Immature natural killer cell (primary cell): ENCODE measurements around the gene TPM2. TPM values are rescaled to one million over a fixed set of nuclear protein-coding genes. Genes with fewer than 3 reads are reported as not detected.

Experiments used
- DNase-seq, 3 donors: peaks; one replicate each; pipeline ENCODE4 v3.0.0; 2022; ENCODE audit warnings: mixed read lengths in 1 of 3
- H3K27ac Mint-ChIP-seq, 6 donors: one replicate each; pipeline ENCODE4 v1.8.0; 2020; ENCODE audit warnings: mixed read lengths in 6 of 6, mild to moderate bottlenecking in 5 of 6, inconsistent platforms in 4 of 6, moderate library complexity in 3 of 6
- H3K27me3 Mint-ChIP-seq, 3 donors: one replicate each; pipeline ENCODE4 v1.8.0; 2020 to 2021; ENCODE audit warnings: low read depth in 3 of 3, mild to moderate bottlenecking in 3 of 3, mixed read lengths in 3 of 3, moderate library complexity in 3 of 3, inconsistent platforms in 1 of 3
- H3K36me3 Mint-ChIP-seq, 3 donors: one replicate each; pipeline ENCODE4 v1.8.0; 2020; ENCODE audit warnings: mixed read lengths in 3 of 3, inconsistent platforms in 2 of 3, mild to moderate bottlenecking in 2 of 3
- H3K4me1 Mint-ChIP-seq, 2 donors: one replicate each; pipeline ENCODE4 v1.8.0; 2020; ENCODE audit warnings: inconsistent platforms in 2 of 2, mild to moderate bottlenecking in 2 of 2, mixed read lengths in 2 of 2, moderate library complexity in 1 of 2
- H3K4me3 Mint-ChIP-seq, 5 donors: one replicate each; pipeline ENCODE4 v1.8.0; 2020; ENCODE audit warnings: mild to moderate bottlenecking in 5 of 5, mixed read lengths in 5 of 5, inconsistent platforms in 3 of 5, moderate library complexity in 3 of 5
- H3K9me3 Mint-ChIP-seq, 6 donors: one replicate each; pipeline ENCODE4 v1.8.0; 2020; ENCODE audit warnings: mild to moderate bottlenecking in 6 of 6, mixed read lengths in 6 of 6, inconsistent platforms in 4 of 6, moderate library complexity in 3 of 6
- polyA plus RNA-seq, 3 donors: library from polyadenylated mRNA; unstranded; fragments of 300-500 nt; fragmentation: Illumina TruSeq; gene quantifications; one replicate each; pipeline ENCODE4 v1.2.3, GENCODE V29; 2021

The TPM2 gene
- polyA plus RNA-seq, 3 donors from 2014 or later = 0.28 TPM; not detected in 2

- Mint-ChIP-seq H3K27ac (no peak overlapping the region), H3K4me1 (peaks cover 20 to 24% of the 10 kb centered on the region in 2 donors), H3K36me3 (peaks cover 8 to 21% (median 18%) of the 10 kb centered on the region in 3 donors), H3K27me3 (peaks cover 0 to 2% (median 0%) of the 10 kb centered on the region in 3 donors), H3K4me3 (no peak overlapping the region), H3K9me3 (no peaks in the 10 kb centered on the region)
- peak; percentile 64 to 67 (median 64) for DNase-seq
Measured at GRCh38 chr9:35728041-35728971, 38.6 kb upstream of the TPM2 start.

- Mint-ChIP-seq H3K36me3 (peaks cover 8 to 25% (median 23%) of the 10 kb centered on the region in 3 donors), H3K27ac (no peak overlapping the region), H3K4me1 (peaks cover 13 to 17% of the 10 kb centered on the region in 2 donors), H3K4me3 (no peak overlapping the region), H3K9me3 (no peaks in the 10 kb centered on the region), H3K27me3 (peaks cover 0 to 2% (median 0%) of the 10 kb centered on the region in 3 donors)
- DNase-seq = no peak
Measured at GRCh38 chr9:35727676-35728040, 37.9 kb upstream of the TPM2 start.

GRCh38 chr9:35726931-35727330 lies 37.2 kb upstream of the TPM2 start:
- Mint-ChIP-seq H3K36me3 (peaks cover 13 to 33% (median 30%) of the 10 kb centered on the region in 3 donors), H3K4me3 (no peak overlapping the region), H3K4me1 (peaks cover 10 to 16% of the 10 kb centered on the region in 2 donors), H3K9me3 (no peaks in the 10 kb centered on the region), H3K27ac (peak overlapping the region in 1 of 6 donors; percentile 93), H3K27me3 (peaks cover 0 to 2% (median 0%) of the 10 kb centered on the region in 3 donors)
- DNase-seq = peak; percentile 30 to 45 (median 35)

- peak overlapping the region in 1 of 5 donors; percentile 21 for H3K4me3 Mint-ChIP-seq
- peaks cover 10 to 18% of the 10 kb centered on the region in 2 donors for H3K4me1 Mint-ChIP-seq
- H3K9me3 Mint-ChIP-seq = no peaks in the 10 kb centered on the region
- H3K36me3 Mint-ChIP-seq = peaks cover 16 to 41% (median 39%) of the 10 kb centered on the region in 3 donors
- peaks cover 0 to 2% (median 0%) of the 10 kb centered on the region in 3 donors for H3K27me3 Mint-ChIP-seq
- H3K27ac Mint-ChIP-seq = peak overlapping the region in 2 of 6 donors; percentile 29 to 36
- no peak for DNase-seq
Measured at GRCh38 chr9:35725362-35725761, 35.6 kb upstream of the TPM2 start.

GRCh38 chr9:35723908-35724307 lies 34.2 kb upstream of the TPM2 start:
- Mint-ChIP-seq H3K36me3 (peaks cover 23 to 52% (median 47%) of the 10 kb centered on the region in 3 donors), H3K9me3 (no peaks in the 10 kb centered on the region), H3K4me1 (peaks cover 10 to 18% of the 10 kb centered on the region in 2 donors), H3K4me3 (no peak overlapping the region), H3K27ac (no peak overlapping the region), H3K27me3 (peaks cover 0 to 4% (median 0%) of the 10 kb centered on the region in 3 donors)
- no peak for DNase-seq

GRCh38 chr9:35723426-35723825 lies 33.7 kb upstream of the TPM2 start:
- Mint-ChIP-seq H3K4me1 (peaks cover 10 to 18% of the 10 kb centered on the region in 2 donors), H3K4me3 (no peak overlapping the region), H3K27ac (peak overlapping the region in 2 of 6 donors; percentile 19 to 45), H3K27me3 (peaks cover 0 to 4% (median 0%) of the 10 kb centered on the region in 3 donors), H3K36me3 (peaks cover 25 to 53% (median 48%) of the 10 kb centered on the region in 3 donors), H3K9me3 (no peaks in the 10 kb centered on the region)
- DNase-seq = no peak

GRCh38 chr9:35719546-35719945 lies 29.8 kb upstream of the TPM2 start:
- Mint-ChIP-seq H3K9me3 (no peaks in the 10 kb centered on the region), H3K27ac (peak overlapping the region in 2 of 6 donors; percentile 35 to 44), H3K4me3 (no peak overlapping the region)

GRCh38 chr9:35718721-35719511 lies 29.2 kb upstream of the TPM2 start:
- no peaks in the 10 kb centered on the region for H3K9me3 Mint-ChIP-seq
- H3K4me3 Mint-ChIP-seq = no peak overlapping the region
- H3K36me3 Mint-ChIP-seq = peaks cover 41 to 74% (median 55%) of the 10 kb centered on the region in 3 donors
- no peak for DNase-seq
- peaks cover 0 to 5% (median 0%) of the 10 kb centered on the region in 3 donors for H3K27me3 Mint-ChIP-seq
- H3K27ac Mint-ChIP-seq = peak overlapping the region in 2 of 6 donors; percentile 10 to 85
- peaks cover 0 to 6% of the 10 kb centered on the region in 2 donors for H3K4me1 Mint-ChIP-seq

More at GRCh38 chr9:35719546-35719945, 29.8 kb upstream of the TPM2 start:
- DNase-seq = no peak
- peaks cover 43 to 72% (median 58%) of the 10 kb centered on the region in 3 donors for H3K36me3 Mint-ChIP-seq
- peaks cover 2 to 8% of the 10 kb centered on the region in 2 donors for H3K4me1 Mint-ChIP-seq
- peaks cover 0 to 5% (median 0%) of the 10 kb centered on the region in 3 donors for H3K27me3 Mint-ChIP-seq

- Mint-ChIP-seq H3K4me3 (no peak overlapping the region), H3K27me3 (peaks cover 0 to 5% (median 2%) of the 10 kb centered on the region in 3 donors), H3K27ac (peak overlapping the region in 3 of 6 donors; percentile 20 to 74 (median 36)), H3K36me3 (peaks cover 40 to 70% (median 41%) of the 10 kb centered on the region in 3 donors), H3K9me3 (no peaks in the 10 kb centered on the region), H3K4me1 (peaks cover 0 to 5% of the 10 kb centered on the region in 2 donors)
- no peak for DNase-seq
Measured at GRCh38 chr9:35717132-35717870, 27.6 kb upstream of the TPM2 start.

- Mint-ChIP-seq H3K4me1 (no peaks in the 10 kb centered on the region), H3K27me3 (peaks cover 0 to 5% (median 2%) of the 10 kb centered on the region in 3 donors), H3K27ac (peak overlapping the region in 5 of 6 donors; percentile 36 to 78 (median 74)), H3K4me3 (no peak overlapping the region), H3K9me3 (no peaks in the 10 kb centered on the region), H3K36me3 (peaks cover 32 to 69% (median 35%) of the 10 kb centered on the region in 3 donors)
- DNase-seq = no peak
Measured at GRCh38 chr9:35716230-35716629, 26.5 kb upstream of the TPM2 start.

- Mint-ChIP-seq H3K27me3 (peaks cover 0 to 7% (median 2%) of the 10 kb centered on the region in 3 donors), H3K4me1 (no peaks in the 10 kb centered on the region), H3K36me3 (peaks cover 32 to 73% (median 40%) of the 10 kb centered on the region in 3 donors), H3K4me3 (no peak overlapping the region), H3K9me3 (no peaks in the 10 kb centered on the region), H3K27ac (peak overlapping the region in 4 of 6 donors; percentile 40 to 66 (median 48))
- no peak for DNase-seq
Measured at GRCh38 chr9:35714579-35715252, 25.0 kb upstream of the TPM2 start.

- Mint-ChIP-seq H3K27me3 (peaks cover 0 to 5% (median 2%) of the 10 kb centered on the region in 3 donors), H3K4me1 (no peaks in the 10 kb centered on the region), H3K9me3 (no peaks in the 10 kb centered on the region), H3K36me3 (peaks cover 26 to 70% (median 35%) of the 10 kb centered on the region in 3 donors), H3K4me3 (no peak overlapping the region), H3K27ac (peak overlapping the region in 3 of 6 donors; percentile 5 to 40 (median 39))
- no peak for DNase-seq
Measured at GRCh38 chr9:35714123-35714522, 24.4 kb upstream of the TPM2 start.
